H1 (cell line): ENCODE measurements around the gene BAG2. TPM values are rescaled to one million over a fixed set of nuclear protein-coding genes. Genes with fewer than 3 reads are reported as not detected.

Experiments used
- CTCF ChIA-PET: fragments of 300-600 bp; sonication (Branson Sonifier 250); formaldehyde crosslinking; loops from one replicate; lab custom pipeline; 2021; ENCODE audit not compliant: partially characterized antibody; lab: Charles Lee
- POLR2A ChIA-PET: fragments of 300-600 bp; sonication (Branson Sonifier 250); formaldehyde crosslinking; loops from one replicate; lab custom pipeline; 2021; ENCODE audit warnings: inconsistent platforms; ENCODE audit not compliant: partially characterized antibody; lab: Charles Lee
- DNase-seq, 2 experiments: peaks; one replicate each; pipeline versions ENCODE4 v3.0.0 to v3.0.0-alpha.2; 2010 to 2022; ENCODE audit warnings: low spot score in 2 of 2, low read depth in 1 of 2, mixed read lengths in 1 of 2
- FAIRE-seq: peaks from 2 replicates; lab custom pipeline; 2011; peaks lifted over from hg19 to GRCh38; lab: Jason Lieb, UNC
- H2AFZ ChIP-seq: 2 replicates; pipeline ENCODE4 v1.8.1; 2012; ENCODE audit warnings: low read length, inconsistent platforms
- H2AK5ac ChIP-seq: 2 replicates; pipeline ENCODE4 v1.6.1; 2013; ENCODE audit warnings: low read depth, low read length
- H2BK120ac ChIP-seq: replicated peaks from 2 replicates; pipeline ENCODE3; 2013; ENCODE audit warnings: low read depth, low read length, inconsistent platforms
- H2BK12ac ChIP-seq: 2 replicates; pipeline ENCODE4 v1.6.1; 2013; ENCODE audit warnings: low read depth, low read length
- H2BK15ac ChIP-seq: 2 replicates; pipeline ENCODE4 v1.6.1; 2013; ENCODE audit warnings: low read length
- H2BK20ac ChIP-seq: 2 replicates; pipeline ENCODE4 v1.6.1; 2013; ENCODE audit warnings: low read length
- H2BK5ac ChIP-seq: 2 replicates; pipeline ENCODE4 v1.6.1; 2013; ENCODE audit warnings: low read depth, low read length
- H3K14ac ChIP-seq: 2 replicates; pipeline ENCODE4 v1.6.1; 2013; ENCODE audit warnings: inconsistent platforms; ENCODE audit not compliant: insufficient read length
- H3K18ac ChIP-seq: 2 replicates; pipeline ENCODE4 v1.6.1; 2013; ENCODE audit warnings: low read length; ENCODE audit errors: extremely low read depth
- H3K23ac ChIP-seq: 2 replicates; pipeline ENCODE4 v1.6.1; 2013; ENCODE audit warnings: inconsistent platforms; ENCODE audit not compliant: insufficient read length
- H3K23me2 ChIP-seq: 2 replicates; pipeline ENCODE4 v1.6.1; 2013; ENCODE audit warnings: low read depth, low read length
- H3K27ac ChIP-seq: 2 replicates; pipeline ENCODE4 v1.6.1; 2011; ENCODE audit warnings: low read depth, low read length, inconsistent platforms
- H3K27me3 ChIP-seq, 4 experiments: replicated peaks in 1 of 4; 1 replicate in 1 of 4; 2 replicates in 3 of 4; pipeline versions ENCODE4 v1.6.1 to v1.8.1; 2011 to 2013; ENCODE audit warnings: low read length in 3 of 4, mild to moderate bottlenecking in 3 of 4, inconsistent platforms in 2 of 4, mixed read lengths in 2 of 4, moderate library complexity in 1 of 4; ENCODE audit not compliant: control insufficient read depth in 3 of 4, insufficient read depth in 3 of 4; ENCODE audit errors: extremely low read depth in 1 of 4
- H3K36me3 ChIP-seq, 4 experiments: 2 replicates each; pipeline versions ENCODE4 v1.6.1 to v1.8.1; 2011 to 2013; ENCODE audit warnings: mild to moderate bottlenecking in 4 of 4, low read length in 3 of 4, moderate library complexity in 2 of 4, control low read depth in 1 of 4, inconsistent platforms in 1 of 4; ENCODE audit not compliant: insufficient read depth in 4 of 4, control insufficient read depth in 2 of 4
- H3K4ac ChIP-seq: replicated peaks from 2 replicates; pipeline ENCODE3; 2013; ENCODE audit warnings: low read length, low read depth, mixed read lengths, inconsistent platforms; ENCODE audit not compliant: insufficient read length
- H3K4me1 ChIP-seq, 4 experiments: replicated peaks in 1 of 4; 1 replicate in 1 of 4; 2 replicates in 3 of 4; pipeline versions ENCODE4 v1.6.1 to v1.8.1; 2011 to 2013; ENCODE audit warnings: low read length in 3 of 4, inconsistent platforms in 2 of 4, mixed read lengths in 1 of 4; ENCODE audit not compliant: insufficient read depth in 4 of 4, control insufficient read depth in 3 of 4
- H3K4me2 ChIP-seq, 2 experiments: 2 replicates each; pipeline versions ENCODE4 v1.6.1 to v1.8.1; 2011 to 2013; ENCODE audit warnings: low read depth in 2 of 2, low read length in 2 of 2, control low read depth in 1 of 2, inconsistent platforms in 1 of 2, mild to moderate bottlenecking in 1 of 2; ENCODE audit not compliant: insufficient read depth in 1 of 2
- H3K4me3 ChIP-seq, 4 experiments: fragments of 200-600, 300-600 bp in 1 of 4; sonication (generic), shearing (Covaris generic), sonication (Bioruptor Twin) in 1 of 4; 2 replicates each; pipeline versions ENCODE4 v1.5.1 to v1.8.1; 2011 to 2016; ENCODE audit warnings: low read length in 4 of 4, low read depth in 3 of 4, control low read depth in 2 of 4, inconsistent platforms in 2 of 4, mild to moderate bottlenecking in 2 of 4, mixed read lengths in 1 of 4, moderate library complexity in 1 of 4; ENCODE audit not compliant: insufficient read depth in 2 of 4; ENCODE audit errors: extremely low read depth in 1 of 4
- H3K56ac ChIP-seq: replicated peaks from 2 replicates; pipeline ENCODE3; 2013; ENCODE audit warnings: low read depth, mild to moderate bottlenecking, mixed read lengths, low read length, inconsistent platforms; ENCODE audit not compliant: insufficient read length
- H3K79me1 ChIP-seq: 2 replicates; pipeline ENCODE4 v1.6.1; 2013; ENCODE audit warnings: low read depth, low read length, control low read depth
- H3K79me2 ChIP-seq, 2 experiments: 2 replicates each; pipeline versions ENCODE4 v1.6.1 to v1.8.1; 2012 to 2013; ENCODE audit warnings: low read length in 2 of 2, mild to moderate bottlenecking in 2 of 2, inconsistent platforms in 1 of 2; ENCODE audit not compliant: insufficient read depth in 2 of 2, control insufficient read depth in 1 of 2
- H3K9ac ChIP-seq, 4 experiments: replicated peaks in 1 of 4; 1 replicate in 1 of 4; 2 replicates in 3 of 4; pipeline versions ENCODE4 v1.6.1 to v1.8.1; 2011 to 2013; ENCODE audit warnings: low read depth in 3 of 4, low read length in 3 of 4, control low read depth in 2 of 4, mild to moderate bottlenecking in 2 of 4, moderate library complexity in 2 of 4, inconsistent platforms in 1 of 4; ENCODE audit errors: extremely low read depth in 1 of 4
- H3K9me3 ChIP-seq, 2 experiments: 2 replicates each; pipeline versions ENCODE4 v1.6.1 to v1.8.1; 2012 to 2013; ENCODE audit warnings: mild to moderate bottlenecking in 2 of 2, moderate library complexity in 2 of 2, control low read depth in 1 of 2, inconsistent platforms in 1 of 2, low read depth in 1 of 2, low read length in 1 of 2, mixed read lengths in 1 of 2; ENCODE audit not compliant: insufficient read depth in 2 of 2
- H4K20me1 ChIP-seq, 2 experiments: replicated peaks in 1 of 2; 2 replicates each; pipeline versions ENCODE3 to v1.8.1; 2011 to 2013; ENCODE audit warnings: inconsistent platforms in 2 of 2, low read length in 2 of 2, mild to moderate bottlenecking in 1 of 2; ENCODE audit not compliant: insufficient read depth in 2 of 2, control insufficient read depth in 1 of 2
- H4K5ac ChIP-seq: 2 replicates; pipeline ENCODE4 v1.6.1; 2013; ENCODE audit warnings: low read length, low read depth, mixed read lengths, inconsistent platforms; ENCODE audit not compliant: insufficient read length
- H4K8ac ChIP-seq: 2 replicates; pipeline ENCODE4 v1.8.0; 2013; ENCODE audit warnings: mild to moderate bottlenecking, moderate library complexity, low read length, inconsistent platforms; ENCODE audit not compliant: insufficient read depth; ENCODE audit errors: extremely low read depth
- H4K91ac ChIP-seq: replicated peaks from 2 replicates; pipeline ENCODE3; 2013; ENCODE audit warnings: low read length, mixed read lengths, inconsistent platforms; ENCODE audit not compliant: insufficient read length
- CEBPB ChIP-seq: IDR thresholded peaks from 2 replicates; pipeline ENCODE4 v1.6.1; 2012; ENCODE audit warnings: low read depth, low read length
- CHD2 ChIP-seq: IDR thresholded peaks from 2 replicates; pipeline ENCODE4 v1.6.1; 2012; ENCODE audit warnings: low read length, improper control_type of control experiment
- EP300 ChIP-seq, 2 experiments: IDR thresholded peaks; 1 replicate in 1 of 2; 2 replicates in 1 of 2; pipeline ENCODE4 v1.6.1; 2011 to 2012; ENCODE audit warnings: low read depth in 2 of 2, low read length in 2 of 2, mild to moderate bottlenecking in 2 of 2, borderline replicate concordance in 1 of 2, inconsistent platforms in 1 of 2, moderate library complexity in 1 of 2
- EZH2 ChIP-seq: fragments of 200-600 bp; sonication (generic); IDR thresholded peaks from 2 replicates; pipeline ENCODE4 v1.7.1; 2012; ENCODE audit warnings: low read depth, mild to moderate bottlenecking, moderate library complexity, low read length, inconsistent platforms; ENCODE audit not compliant: severe bottlenecking
- FOSL1 ChIP-seq: IDR thresholded peaks from 2 replicates; pipeline ENCODE4 v1.6.1; 2011; ENCODE audit warnings: mild to moderate bottlenecking, low read depth, low read length, moderate library complexity; ENCODE audit not compliant: insufficient read depth
- HDAC6 ChIP-seq: IDR thresholded peaks from one replicate; pipeline ENCODE4 v1.7.1; 2012; ENCODE audit warnings: low read depth, mild to moderate bottlenecking, inconsistent platforms, low read length, moderate library complexity
- JUND ChIP-seq: IDR thresholded peaks from 2 replicates; pipeline ENCODE4 v1.6.1; 2011; ENCODE audit warnings: mild to moderate bottlenecking, improper control_type of control experiment, low read length
- MAFK ChIP-seq: IDR thresholded peaks from 2 replicates; pipeline ENCODE4 v1.6.1; 2012; ENCODE audit warnings: low read depth, mild to moderate bottlenecking, improper control_type of control experiment, low read length
- SP1 ChIP-seq: IDR thresholded peaks from 2 replicates; pipeline ENCODE4 v1.6.1; 2011; ENCODE audit warnings: low read depth, low read length
- SUZ12 ChIP-seq: fragments of 200-600 bp; sonication (generic); IDR thresholded peaks from 2 replicates; pipeline ENCODE4 v1.6.1; 2012; ENCODE audit warnings: mild to moderate bottlenecking, inconsistent platforms, low read length, moderate library complexity, mixed read lengths
- TAF7 ChIP-seq: optimal IDR thresholded peaks from 2 replicates; pipeline ENCODE3; 2011; ENCODE audit warnings: low read depth, mild to moderate bottlenecking, inconsistent platforms, low read length, moderate library complexity, borderline replicate concordance
- WGBS, 2 experiments: shearing (Covaris generic) in 1 of 2; methylation state at CpG; one replicate each; pipeline versions ENCODE4 v1.1.6 to v1.1.7; 2013 to 2015; ENCODE audit warnings: low lambda C conversion rate in 2 of 2, mixed read lengths in 2 of 2, inconsistent platforms in 1 of 2, low coverage in 1 of 2, missing lambda C conversion rate in 1 of 2; ENCODE audit not compliant: insufficient replicate concordance in 2 of 2, insufficient coverage in 1 of 2, insufficient read length in 1 of 2; ENCODE audit errors: extremely low coverage in 1 of 2, missing lambda C conversion rate in 1 of 2; 5-methylcytosine and 5-hydroxymethylcytosine counted together
- polyA plus RNA-seq, 7 experiments: library from polyadenylated mRNA; depleted of rRNA in 3 of 7; stranded (reverse) in 5 of 7; unstranded in 2 of 7; fragments of >200 nt in 5 of 7; fragments of 200-250 nt in 2 of 7; gene quantifications; 1 replicate in 5 of 7; 2 replicates in 1 of 7; 4 replicates in 1 of 7; pipeline versions ENCODE4 v1.2.1 to v1.2.3, GENCODE V29; 2011 to 2013; ENCODE audit warnings: missing spikeins in 2 of 7, mixed read lengths in 2 of 7
- total RNA-seq: library from RNA; stranded (reverse); fragmentation: NEBNext Ultra II Directional; extraction: Animal tissue kit (Norgen Biotek cat#: 25700); gene quantifications from 2 replicates; pipeline ENCODE4 v1.2.1, GENCODE V29; 2021
- TF ChIP-seq, protein P1 (sequence below): IDR thresholded peaks from 2 replicates; pipeline ENCODE4 v1.6.1; 2012; ENCODE audit warnings: inconsistent platforms

BAG2 gene
- total and polyA plus RNA-seq, 2 of the 8 experiments (the other 6 are each of a cell fraction or from before 2014, with no cell fraction given): 4.4 to 7.4 TPM

DNA sequence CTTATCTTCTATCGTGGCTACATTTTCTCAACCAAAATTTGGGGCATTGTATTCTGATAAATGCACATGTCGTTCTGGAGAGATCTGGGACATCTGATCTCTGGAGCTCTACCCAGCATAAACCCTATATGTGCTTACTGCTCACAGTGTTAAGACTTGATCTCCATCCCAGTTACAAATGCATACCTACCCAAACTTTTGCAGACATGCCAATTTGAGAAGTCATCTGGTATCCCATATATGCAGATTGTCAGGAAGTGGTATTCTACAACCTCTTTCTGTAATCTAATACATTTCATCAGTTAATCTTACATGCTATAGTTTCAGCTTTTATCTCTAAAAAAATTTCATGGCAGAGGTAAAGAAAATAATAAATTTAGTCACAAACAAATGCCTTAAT, 11.2 kb downstream of the BAG2 start:
- Histone ChIP-seq H3K27ac (no peak overlapping the region), H3K14ac (no peak overlapping the region), H4K8ac (no peak overlapping the region), H4K91ac (no peak overlapping the region), H3K36me3 (peaks cover 2 to 35% (median 10%) of the 10 kb centered on the region in 4 experiments; a peak in 5 of 8 replicates), H3K4me1 (no peaks in the 10 kb centered on the region), H3K79me1 (no peaks in the 10 kb centered on the region; the same call in 1 of the 2 replicates), H3K4me3 (no peak overlapping the region), H3K18ac (no peak overlapping the region), H2AFZ (no peak overlapping the region), H3K4me2 (no peak overlapping the region), H2AK5ac (no peak overlapping the region), H2BK12ac (no peak overlapping the region), H4K5ac (no peak overlapping the region), H2BK20ac (no peak overlapping the region), H3K23ac (no peak overlapping the region), H3K56ac (no peak overlapping the region), H3K9ac (no peak overlapping the region), H2BK120ac (no peak overlapping the region), H2BK15ac (no peak overlapping the region), H4K20me1 (peaks cover 0 to 2% of the 10 kb centered on the region in 2 experiments), H3K79me2 (peaks cover 0 to 25% of the 10 kb centered on the region in 2 experiments; a peak in 2 of 4 replicates), H3K23me2 (no peaks in the 10 kb centered on the region), H2BK5ac (no peak overlapping the region), H3K27me3 (no peaks in the 10 kb centered on the region), H3K4ac (no peak overlapping the region), H3K9me3 (no peaks in the 10 kb centered on the region)
- ChIA-PET POLR2A (interaction anchor here (1.5 kb wide), 1 partner anchor 9 kb away, joined by 3 read pairs; no protein-coding TSS in a partner anchor), CTCF (no interaction called here)
- DNase-seq: no peak
- 75% methylated on average over 2 of the region's 2 CpGs; no CpG with 5 or more reads in 1 of the 2 experiments for WGBS, 2 experiments
- no peak for FAIRE-seq
- TF ChIP-seq, protein P1, sequence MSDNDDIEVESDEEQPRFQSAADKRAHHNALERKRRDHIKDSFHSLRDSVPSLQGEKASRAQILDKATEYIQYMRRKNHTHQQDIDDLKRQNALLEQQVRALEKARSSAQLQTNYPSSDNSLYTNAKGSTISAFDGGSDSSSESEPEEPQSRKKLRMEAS: no peak
- TF ChIP-seq CEBPB (no peak), SP1 (no peak), CHD2 (no peak), EZH2 (no peak), MAFK (no peak), TAF7 (no peak), HDAC6 (no peak), SUZ12 (no peak), FOSL1 (no peak), JUND (no peak), EP300 (IDR thresholded peaks at IDR 0.05; ENCODE audit: borderline replicate concordance in 1 of 2, low read depth in 2 of 2, low read length in 2 of 2) (no peak)
